HG03135 (cell line): ENCODE data around the gene PATL1.
"Not testable (repeated sequence)": the region's sequence is repeated elsewhere in the genome, so short reads cannot be mapped to it uniquely, and the experiment has no call there.

Experiments
- ATAC-seq: cut with Tn5 transposase; IDR thresholded peaks from one replicate; pipeline ENCODE4 v1.9.1; 2021; ENCODE audit warnings: mild to moderate bottlenecking, moderate library complexity; ENCODE audit not compliant: unreplicated experiment

The PATL1 gene, protein sequence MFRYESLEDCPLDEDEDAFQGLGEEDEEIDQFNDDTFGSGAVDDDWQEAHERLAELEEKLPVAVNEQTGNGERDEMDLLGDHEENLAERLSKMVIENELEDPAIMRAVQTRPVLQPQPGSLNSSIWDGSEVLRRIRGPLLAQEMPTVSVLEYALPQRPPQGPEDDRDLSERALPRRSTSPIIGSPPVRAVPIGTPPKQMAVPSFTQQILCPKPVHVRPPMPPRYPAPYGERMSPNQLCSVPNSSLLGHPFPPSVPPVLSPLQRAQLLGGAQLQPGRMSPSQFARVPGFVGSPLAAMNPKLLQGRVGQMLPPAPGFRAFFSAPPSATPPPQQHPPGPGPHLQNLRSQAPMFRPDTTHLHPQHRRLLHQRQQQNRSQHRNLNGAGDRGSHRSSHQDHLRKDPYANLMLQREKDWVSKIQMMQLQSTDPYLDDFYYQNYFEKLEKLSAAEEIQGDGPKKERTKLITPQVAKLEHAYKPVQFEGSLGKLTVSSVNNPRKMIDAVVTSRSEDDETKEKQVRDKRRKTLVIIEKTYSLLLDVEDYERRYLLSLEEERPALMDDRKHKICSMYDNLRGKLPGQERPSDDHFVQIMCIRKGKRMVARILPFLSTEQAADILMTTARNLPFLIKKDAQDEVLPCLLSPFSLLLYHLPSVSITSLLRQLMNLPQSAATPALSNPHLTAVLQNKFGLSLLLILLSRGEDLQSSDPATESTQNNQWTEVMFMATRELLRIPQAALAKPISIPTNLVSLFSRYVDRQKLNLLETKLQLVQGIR

DNA sequence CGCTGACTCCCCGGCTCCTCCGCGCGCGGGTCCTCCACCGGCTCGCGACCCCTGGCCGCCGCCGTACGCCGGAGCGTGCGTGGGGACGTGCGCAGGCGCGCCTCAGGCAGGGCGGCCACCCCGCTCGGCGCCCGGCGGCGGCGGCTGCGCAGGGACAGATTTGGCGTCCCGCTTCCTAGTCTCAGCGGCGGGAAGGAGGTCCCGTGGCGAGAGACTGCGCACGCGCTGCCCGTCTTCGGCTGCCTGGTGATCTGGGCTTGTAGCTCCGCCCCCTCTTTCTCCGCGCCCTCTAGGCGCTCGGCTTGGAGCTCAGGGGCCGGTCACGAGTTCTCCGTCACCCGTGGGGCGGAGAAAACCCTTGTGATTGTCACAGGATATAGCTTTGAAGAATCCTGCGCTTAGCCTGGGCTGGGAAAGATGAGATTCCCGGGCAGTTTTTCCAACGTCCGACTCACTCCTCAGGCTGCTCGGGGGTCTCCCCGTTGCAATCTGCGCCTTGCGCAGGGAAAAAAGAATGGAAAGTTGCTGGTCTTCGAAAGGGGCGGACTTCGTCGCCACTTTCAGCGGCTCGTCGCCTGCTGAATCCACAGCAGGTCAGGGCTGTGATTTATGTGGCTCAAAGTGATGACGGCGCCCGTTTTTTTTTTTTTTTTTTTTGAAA, at the start of gene PATL1:
TSS of gene PATL1 (minus strand) at position 88 of the 661 bp plus-strand sequence. CDS start 142 bp downstream, outside the sequence.
- ATAC-seq, result peak; percentile 95

DNA sequence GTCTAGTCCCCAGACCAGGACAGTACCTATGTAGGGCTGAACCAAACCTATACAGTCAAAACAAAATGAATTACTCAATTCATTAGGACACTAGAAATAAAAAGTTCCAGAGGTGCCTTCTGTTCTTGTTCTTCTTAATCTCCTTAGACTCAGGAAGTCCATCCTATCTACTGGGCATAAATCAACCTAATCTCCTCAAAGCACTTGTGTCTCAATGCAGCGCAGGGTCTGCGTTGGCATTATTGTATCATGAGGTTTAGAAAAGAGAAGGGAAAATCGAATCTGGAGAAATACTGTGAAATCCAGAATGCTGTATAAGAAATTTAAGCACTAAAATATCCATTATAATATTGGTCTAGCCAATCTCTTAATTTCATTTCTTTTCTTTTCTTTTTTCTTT, 47.2 kb upstream of the PATL1 start:
- ATAC-seq, result no peak

DNA sequence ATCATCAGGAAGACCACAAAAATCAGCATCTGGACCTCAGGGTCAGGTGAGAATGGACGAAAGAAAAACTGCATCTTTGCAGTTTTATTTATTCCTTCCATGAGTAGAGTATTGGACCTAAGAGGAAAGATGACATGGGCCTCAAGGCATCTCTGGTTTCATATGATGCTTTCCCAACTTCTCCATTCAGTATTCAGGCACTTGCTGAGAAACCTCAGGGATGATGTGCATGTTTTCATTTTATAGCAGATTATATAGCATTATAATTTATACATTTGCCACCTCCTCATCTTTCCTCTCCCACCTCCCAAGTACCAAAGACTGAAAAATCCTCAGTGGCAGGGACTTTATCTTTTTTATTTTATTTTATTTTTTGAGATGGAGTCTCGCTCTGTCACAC, 44.9 kb upstream of the PATL1 start, which contains the start of gene OR10V1:
TSS of gene OR10V1 (minus strand) at position 101 of the 400 bp plus-strand sequence. CDS start at position 101, 0 bp downstream.
- ATAC-seq, result no peak

DNA sequence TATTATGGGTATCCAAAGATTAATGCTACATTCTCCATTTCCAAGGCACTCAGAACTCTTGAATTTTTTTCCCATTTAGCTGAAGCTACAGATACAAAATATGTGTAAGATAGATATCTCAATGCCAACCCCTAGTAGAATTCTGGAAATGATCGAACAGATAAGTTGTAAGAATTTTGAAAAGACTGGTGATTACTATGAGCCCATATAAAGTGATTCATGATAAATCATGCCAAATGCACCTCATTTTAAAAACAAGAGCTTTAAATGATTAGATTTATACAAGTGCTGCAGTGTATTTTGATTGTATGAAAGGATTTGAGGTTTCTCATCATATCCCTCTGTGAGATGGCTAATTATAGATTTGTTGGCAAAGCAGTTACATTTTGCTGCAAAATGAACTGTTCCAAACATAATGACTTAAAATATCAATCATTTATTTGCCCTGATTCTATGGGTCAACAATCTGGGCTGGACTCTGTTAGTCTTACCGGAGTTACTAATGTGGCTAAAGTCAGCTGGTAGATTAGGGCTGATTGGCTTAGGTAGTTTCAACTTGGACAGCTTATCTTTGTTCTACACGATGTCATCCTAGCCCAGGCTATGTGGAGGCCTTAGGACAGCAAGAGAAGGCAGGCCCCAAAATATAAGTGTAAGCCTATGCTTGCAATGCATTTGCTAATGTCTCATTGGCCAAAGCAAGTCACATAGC, 41.5 kb upstream of the PATL1 start:
- no peak for ATAC-seq

DNA sequence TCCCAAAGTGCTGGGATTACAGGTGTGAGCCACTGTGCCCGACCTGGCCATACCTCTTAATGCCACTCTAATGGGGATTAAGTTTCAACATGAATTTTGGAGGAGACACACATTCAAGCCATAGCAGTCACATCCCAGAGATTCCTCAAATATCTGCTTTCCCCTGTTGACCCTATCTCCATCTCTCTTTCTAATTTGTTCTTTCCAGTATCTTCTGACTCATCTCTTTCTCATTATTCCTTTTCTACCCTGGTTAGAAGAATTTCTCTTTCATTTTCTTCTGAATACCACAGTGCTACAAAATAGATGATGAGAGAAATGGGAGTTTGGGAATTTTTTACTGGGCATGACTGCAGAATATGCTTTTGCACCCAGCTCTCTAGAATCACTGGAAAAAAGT, 39.7 kb upstream of the PATL1 start:
- no peak for ATAC-seq

DNA sequence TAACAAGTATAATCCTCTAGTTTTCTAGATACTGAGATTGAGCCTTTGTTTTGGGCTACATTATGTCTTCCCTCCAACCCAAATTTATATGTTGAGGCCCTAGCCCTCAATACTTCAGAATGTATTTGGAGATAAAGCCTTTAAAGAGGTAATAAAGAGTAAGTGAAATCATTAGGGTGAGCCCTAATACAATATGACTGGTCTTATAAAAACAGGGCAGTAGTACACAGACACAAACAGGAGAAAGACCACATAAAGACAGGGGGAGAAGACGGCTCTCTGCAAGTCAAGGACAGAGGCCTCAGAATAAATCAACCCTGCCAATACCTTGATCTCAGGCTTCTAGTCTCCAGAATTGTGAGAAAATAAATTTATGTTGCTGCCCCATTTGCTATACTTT, 38.5 kb upstream of the PATL1 start:
- ATAC-seq, result no peak

DNA sequence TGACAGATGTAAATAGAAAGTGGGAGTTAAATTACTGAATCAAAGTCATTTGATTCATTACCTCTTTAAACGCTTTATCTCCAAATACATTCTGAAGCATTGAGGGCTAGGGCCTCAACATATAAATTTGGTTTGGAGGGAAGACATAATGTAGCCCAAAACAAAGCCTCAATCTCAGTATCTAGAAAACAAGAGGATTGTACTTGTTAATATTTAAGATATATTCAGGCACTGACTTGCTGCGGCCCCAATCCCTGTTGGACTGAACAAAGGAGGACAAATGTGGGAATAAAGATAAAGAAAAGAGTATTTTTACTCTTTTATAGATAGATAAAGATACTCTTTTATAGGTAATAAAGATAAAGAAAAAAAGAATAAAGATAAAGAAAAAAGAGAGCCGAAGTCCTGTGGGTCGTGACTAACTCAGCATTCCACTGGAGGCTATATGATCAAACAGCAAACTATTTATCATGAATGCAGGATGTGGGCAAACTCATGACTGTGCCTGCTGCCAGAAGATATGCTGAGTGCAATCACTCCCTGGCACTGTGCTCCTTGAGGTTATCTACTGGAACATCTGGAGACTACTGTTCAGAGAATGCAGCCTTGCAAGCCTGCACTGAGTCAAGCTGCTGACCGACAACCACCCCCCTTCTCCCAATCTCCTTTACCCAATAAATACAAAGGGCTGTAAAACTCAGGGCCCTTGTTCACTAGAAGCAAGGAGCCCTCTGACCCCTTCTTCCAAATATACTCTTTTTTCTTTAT, 37.9 kb upstream of the PATL1 start:
- ATAC-seq, result no peak

DNA sequence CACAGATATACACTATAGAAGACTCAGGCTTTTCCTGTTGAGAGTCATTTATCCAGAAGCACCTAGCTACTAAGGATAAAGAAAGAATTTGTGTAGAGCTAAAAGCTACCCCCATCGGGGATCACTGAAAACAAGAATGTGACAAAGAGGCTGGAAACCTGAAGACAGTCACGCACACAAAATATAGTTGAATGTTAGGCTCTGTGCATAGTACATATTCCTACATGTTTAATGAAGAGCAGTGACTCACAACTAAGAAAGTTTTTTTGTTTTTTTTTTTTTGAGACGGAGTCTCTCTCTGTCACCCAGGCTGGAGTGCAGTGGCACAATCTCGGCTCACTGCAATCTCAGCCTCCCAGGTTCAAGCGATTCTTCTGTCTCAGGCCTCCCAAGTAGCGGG, 36.5 kb upstream of the PATL1 start:
- no peak for ATAC-seq

DNA sequence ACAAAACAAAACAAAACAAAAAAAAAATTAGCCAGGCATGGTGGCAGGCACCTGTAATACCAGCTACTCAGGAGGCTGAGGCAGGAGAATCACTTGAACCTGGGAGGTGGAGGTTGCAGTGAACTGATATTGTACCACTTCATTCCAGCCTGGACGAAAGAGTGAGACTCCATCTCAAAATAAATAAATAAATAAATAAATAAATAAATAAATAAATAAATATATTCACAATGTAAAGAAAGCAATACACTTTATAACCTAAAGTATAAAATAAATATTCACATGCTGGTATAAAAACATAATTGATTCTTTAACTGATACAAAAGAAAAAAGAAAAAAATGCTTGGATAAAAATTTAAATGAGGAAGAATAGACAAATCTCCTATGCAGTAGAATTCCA, 34.7 kb upstream of the PATL1 start:
- not testable (repeated sequence) for ATAC-seq

DNA sequence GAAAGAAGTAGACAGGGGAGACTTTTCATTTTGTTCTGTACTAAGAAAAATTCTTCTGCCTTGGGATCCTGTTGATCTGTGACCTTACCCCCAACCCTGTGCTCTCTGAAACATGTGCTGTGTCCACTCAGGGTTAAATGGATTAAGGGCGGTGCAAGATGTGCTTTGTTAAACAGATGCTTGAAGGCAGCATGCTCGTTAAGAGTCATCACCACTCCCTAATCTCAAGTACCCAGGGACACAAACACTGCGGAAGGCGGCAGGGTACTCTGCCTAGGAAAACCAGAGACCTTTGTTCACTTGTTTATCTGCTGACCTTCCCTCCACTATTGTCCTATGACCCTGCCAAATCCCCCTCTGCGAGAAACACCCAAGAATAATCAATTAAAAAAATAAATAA, 31.3 kb upstream of the PATL1 start:
- ATAC-seq, result not testable (repeated sequence)

DNA sequence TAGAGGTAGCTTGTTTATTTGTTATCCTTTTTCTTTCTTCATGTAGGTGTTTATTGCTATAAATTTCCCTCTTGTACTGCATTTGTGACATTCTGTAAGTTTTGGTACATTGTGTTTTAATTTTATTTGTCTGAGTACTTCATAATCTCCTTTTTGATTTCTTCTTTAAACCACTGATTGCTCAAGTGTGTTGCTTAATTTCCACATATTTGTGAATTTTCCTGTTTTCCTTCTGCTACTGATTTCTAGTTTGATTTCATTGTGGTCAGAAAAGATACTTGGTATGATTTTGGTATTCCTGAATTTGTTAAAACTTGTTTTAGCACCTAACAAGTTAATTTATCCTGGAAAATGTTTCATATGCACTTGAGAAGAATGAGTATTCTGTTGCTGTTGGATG, 29.7 kb upstream of the PATL1 start:
- no peak for ATAC-seq

DNA sequence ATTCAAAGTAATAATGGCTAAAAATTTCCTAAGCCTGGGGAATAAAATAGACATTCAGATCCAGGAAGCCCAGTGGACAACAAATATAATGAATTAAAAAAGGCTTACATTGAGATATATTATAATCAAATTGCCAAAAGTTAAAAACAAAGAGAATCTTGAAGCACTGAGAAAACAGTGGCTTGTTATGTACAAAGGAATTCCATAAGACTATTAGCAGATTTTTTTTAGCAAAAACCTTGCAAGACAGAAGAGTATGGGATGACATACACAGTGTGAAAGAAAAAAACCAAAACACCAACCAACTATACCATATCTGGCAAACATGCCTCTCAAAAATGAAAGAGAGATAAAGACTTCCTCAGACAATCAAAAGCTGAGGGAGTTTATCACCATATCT, 24.1 kb upstream of the PATL1 start:
- no peak for ATAC-seq

DNA sequence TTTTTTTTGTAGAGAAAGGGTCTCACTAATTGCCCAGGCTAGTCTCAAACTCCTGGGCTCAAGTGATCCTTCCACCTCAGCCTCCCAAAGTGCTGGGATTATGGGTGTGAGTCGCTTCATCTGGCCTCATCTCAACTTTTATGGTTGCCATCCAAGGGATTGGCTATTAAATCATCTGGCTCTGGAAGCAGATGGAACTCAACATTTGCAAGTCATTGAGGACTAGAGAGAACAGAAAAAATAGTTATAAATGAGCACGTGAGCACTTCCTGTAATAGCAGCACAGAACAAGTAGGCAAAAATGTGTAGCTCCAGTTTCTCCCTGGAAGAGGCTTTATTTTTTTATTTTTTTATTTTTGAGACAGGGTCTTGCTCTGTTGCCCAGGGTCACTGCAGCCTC, 22.3 kb upstream of the PATL1 start:
- no peak for ATAC-seq

DNA sequence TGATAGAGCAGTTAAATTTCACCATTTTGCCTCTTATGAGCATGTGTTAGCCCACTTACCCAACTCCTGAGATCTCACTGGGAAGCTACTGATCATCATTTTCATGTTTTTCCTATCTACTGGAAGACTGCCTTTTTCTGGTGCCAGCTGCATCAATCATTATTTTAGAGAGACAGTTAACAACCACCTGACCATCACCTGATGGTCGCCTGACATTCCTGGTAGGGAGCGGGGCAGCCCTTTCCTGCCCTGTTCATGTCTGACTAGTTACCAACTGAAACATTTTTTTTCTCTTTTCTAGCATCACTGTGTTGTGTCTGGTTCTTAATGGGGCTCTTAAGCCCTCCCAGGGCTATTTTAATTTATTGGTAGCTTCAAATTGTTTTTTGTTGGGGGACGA, 20.2 kb upstream of the PATL1 start:
- ATAC-seq, result no peak

DNA sequence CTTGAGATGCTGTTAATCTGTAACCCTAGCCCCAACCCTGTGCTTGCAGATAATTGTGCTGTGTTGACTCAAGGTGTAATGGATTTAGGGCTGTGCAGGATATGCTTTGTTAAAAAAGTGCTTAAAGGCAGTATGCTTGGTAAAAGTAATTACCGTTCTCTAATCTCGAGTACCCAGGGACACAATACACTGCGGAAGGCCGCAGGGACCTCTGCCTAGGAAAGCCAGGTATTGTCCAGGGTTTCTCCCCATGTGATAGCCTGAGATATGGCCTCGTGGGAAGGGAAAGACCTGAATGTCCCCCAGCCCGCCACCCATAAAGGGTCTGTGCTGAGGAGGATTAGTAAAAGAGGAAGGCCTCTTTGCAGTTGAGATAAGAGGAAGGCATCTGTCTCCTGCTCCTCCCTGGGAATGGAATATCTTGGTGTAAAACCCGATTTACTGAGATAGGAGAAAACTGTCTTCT, 12.5 kb upstream of the PATL1 start:
- ATAC-seq, result not testable (repeated sequence)

DNA sequence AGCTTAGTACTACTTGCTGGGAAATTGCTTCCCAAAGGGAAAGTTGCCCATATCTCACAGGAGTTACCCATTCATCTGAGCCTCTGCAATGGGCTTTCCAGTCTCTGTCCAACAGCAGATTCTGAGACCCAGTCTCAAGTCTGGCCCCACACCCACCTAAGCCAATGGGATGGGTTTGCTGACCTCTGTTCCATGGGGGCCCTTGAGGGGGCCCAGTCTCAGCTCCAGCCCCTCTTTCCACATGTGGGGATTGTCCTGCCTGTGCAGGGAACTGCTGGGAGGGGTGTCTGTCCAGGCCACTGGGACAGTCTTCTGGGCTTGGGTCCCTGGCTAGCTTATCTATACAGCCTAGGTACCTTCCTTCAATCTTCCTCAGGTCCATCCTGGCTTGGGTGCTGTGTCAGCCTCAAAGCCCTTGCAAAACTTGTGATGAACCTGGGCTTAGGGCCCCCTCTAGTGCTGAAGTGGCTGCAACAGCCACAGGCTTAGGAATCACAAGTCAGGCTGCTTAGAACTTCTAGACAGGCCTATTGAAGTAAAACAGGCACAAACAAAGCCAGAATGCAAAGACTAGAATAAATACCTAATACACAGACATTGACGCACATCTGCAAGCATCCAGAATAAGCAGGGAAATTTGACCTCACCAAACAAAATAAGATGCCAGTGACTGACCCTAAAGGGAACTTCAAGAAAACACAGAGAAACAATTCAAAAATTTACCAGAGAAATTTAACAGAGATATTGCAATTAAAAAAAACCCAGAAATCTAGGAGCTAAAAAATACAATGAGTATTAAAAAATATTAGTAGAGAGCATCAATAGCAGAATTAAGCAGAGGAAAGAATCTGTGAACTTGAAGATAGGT, 11.7 kb upstream of the PATL1 start:
- peak; percentile 90 for ATAC-seq

DNA sequence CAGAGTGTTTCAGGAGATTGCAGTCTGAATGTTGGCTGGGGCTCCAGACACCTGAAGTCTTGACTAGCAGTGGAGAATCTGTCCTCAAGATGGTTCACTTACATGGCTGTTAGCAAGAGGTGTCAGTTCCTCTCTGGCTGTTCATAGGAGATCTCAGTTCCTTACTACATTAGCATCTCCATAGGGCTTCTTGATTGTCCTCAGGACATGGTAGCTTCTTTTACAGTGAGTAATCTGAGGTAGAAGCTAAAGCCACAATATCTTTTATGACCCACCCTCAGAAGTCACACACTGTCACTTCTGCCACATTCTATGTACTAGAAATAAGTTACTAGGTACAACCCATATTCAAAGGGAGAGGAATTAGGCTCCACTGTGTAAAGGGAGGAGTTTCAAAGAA, 10.5 kb upstream of the PATL1 start:
- no peak for ATAC-seq

DNA sequence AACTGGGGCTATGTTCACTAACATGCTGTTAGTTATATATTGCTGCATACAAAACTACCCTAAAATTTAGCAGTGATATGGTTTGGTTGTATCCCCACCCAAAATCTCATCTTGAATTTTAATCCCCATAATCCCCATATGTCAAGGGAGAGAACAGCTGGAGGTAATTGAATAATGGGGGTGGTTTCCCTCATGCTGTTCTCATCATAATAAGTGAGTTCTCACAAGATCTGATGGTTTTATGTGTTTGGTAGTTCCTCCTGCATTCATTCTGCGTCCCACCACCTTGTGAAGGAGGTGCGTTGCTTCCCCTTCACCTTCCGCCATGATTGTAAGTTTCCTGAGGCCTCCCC, 10.0 kb upstream of the PATL1 start:
- ATAC-seq, result no peak

DNA sequence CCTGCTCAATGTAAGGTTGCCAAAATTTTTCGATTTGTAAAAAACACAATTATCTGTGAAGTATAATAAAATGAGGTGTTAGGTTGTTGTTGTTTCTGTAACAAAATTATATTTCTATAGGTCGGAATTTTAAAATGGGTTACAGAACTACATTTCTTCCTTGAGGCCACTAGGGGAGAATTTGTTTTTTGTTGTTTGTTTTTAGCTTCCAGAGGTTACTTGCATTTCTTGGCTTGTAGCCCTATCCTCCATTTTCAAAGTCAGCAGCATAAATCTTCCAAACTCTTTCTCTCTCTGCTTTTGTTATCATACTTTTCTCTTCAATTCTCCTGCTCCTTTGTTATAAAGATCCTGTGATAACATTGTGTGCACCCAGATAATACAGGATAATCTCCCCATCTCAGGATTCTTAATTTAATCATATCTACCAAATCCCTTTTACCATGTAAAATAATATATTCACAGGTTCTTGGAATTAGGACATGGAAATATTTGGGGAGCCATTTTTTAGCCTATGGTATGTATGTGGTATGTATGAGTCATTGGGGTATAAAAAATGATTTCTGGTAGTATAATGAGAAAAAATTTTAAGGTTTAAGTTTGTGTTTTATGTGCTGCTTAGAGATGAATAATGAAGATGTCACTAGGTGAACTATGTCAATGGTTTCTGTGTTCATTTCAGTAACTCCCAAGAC, 9.4 kb upstream of the PATL1 start:
- no peak for ATAC-seq
